ENCODE measurements around the gene SOX4.

- TF ChIP-seq, protein P1, sequence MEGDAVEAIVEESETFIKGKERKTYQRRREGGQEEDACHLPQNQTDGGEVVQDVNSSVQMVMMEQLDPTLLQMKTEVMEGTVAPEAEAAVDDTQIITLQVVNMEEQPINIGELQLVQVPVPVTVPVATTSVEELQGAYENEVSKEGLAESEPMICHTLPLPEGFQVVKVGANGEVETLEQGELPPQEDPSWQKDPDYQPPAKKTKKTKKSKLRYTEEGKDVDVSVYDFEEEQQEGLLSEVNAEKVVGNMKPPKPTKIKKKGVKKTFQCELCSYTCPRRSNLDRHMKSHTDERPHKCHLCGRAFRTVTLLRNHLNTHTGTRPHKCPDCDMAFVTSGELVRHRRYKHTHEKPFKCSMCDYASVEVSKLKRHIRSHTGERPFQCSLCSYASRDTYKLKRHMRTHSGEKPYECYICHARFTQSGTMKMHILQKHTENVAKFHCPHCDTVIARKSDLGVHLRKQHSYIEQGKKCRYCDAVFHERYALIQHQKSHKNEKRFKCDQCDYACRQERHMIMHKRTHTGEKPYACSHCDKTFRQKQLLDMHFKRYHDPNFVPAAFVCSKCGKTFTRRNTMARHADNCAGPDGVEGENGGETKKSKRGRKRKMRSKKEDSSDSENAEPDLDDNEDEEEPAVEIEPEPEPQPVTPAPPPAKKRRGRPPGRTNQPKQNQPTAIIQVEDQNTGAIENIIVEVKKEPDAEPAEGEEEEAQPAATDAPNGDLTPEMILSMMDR (IDR thresholded peaks at IDR 0.05), result peak; percentile 56 to 59 (median 58)
- no peak for TF ChIP-seq POLR2A (IDR thresholded peaks at IDR 0.05)
Observed at GRCh38 chr6:21596949-21597682, 3.6 kb downstream of the SOX4 start.

Measured in right lobe of liver (tissue), 4 donors.